HG03460 (cell line): ENCODE results near the gene IFI44.

ENCODE experiments used
- ATAC-seq: cut with Tn5 transposase; IDR thresholded peaks from one replicate; pipeline ENCODE4 v1.9.1; 2021; ENCODE audit not compliant: unreplicated experiment

IFI44 gene

DNA sequence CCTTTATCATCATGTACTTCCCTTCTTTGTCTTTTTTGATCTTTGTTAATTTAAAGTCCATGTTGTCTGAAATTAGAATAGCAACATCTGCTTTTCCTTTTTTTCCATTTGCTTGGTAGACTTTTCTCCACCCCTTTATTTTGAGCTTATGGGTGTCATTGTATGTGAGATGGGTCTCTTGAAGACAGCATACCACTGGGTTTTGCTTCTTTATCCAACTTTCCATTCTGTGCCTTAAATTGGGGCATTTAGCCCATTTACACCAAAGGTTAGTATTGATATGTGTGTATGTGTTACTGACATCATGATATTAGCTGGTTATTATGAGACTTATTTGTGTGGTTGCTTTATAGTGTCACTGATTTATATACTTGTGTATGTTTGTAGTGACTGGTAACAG is 50.2 kb downstream of the IFI44 start:
- no peak for ATAC-seq

DNA sequence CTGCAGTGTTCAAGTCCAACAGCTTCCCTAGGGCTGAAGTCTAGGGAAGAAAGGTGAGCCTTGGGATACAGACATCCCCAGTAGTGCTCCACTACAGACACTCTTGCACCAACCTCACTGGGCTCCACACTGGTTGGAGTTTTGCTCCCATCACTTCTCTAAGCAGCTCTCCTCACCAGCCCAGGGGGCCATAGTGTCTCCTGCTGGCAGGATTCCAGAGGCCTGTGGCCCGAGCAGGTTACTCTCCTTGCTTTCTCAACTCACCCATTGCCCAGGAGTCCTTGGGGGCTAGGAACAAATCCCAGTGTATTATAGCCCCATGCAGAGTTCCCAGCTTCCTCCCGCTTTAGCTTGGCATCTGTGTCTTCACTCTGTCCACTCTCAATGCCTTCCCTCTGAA is 52.8 kb downstream of the IFI44 start:
- no peak for ATAC-seq

DNA sequence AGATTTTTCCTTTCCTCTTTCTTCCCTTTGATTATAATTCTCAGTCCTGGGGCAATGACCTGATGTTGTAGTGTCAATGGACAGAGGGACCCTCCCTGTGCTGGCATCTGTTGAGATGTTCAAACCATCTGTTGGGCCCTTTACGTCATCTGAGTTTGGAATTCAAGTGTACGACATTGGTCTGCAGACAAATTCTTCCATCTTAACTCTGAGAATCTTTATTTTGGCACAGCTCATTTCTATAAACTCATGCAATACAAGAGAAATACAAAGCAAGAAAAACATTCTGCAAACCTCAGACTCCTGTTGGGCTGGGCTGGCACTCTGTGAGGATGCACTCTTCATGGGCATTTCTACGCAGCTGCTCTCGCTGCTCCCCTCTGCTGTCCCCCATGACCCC is 54.2 kb downstream of the IFI44 start:
- no peak for ATAC-seq

DNA sequence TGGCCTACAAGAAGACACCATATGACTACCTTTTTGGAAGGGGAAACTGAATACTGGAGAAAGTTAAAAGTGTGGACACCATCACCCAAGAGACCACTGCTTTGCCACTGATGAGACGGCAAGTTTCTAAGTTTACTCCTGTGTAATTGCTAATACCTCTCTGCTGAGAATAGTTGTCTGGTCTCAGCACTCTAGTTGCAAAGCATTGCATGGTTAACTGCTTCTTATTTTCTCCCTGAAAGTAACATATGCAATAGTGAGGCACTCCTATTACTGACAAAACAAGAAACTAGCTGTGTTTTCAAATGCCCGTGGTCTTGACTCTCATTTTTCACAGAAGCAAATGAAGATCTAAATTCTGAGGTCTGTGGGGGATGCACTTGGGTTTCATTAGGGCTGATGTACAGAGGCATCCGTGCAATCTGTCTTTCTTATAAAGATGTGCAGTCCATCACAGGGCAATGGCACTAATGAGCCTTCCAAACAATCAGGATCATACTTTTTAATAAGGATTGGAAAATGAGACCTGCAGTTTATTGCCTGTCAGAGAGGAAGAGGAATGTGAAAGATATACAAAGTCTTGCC is 62.9 kb downstream of the IFI44 start:
- ATAC-seq, result no peak

DNA sequence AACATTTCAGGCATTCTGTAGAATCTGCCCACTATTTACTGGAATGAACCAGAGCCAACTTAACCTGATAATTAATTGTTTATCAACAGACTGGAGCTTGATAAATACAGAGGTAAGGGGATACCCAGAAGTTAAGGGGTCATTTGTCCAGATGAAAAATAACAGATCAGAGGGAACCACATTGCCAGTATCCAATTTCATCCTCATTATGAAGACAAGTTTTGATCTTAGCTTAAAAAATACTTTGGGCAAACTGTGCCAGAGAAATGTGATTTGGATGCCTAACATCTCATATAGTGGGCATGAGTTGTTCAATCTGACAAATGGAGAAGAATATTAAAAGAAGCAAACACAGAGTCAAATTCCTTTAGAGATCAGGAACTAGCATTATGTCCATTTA is 63.7 kb downstream of the IFI44 start:
- ATAC-seq, result no peak
